ENCODE results near the gene HECW1.

The HECW1 gene

GRCh38 chr7:43462836-43463235, 350.4 kb downstream of the HECW1 start:
- H3K9me3 Mint-ChIP-seq = no peaks in the 10 kb centered on the region
- H3K27ac Mint-ChIP-seq = no peak overlapping the region
- peaks cover 13% of the 10 kb centered on the region for H3K4me1 Mint-ChIP-seq
- no peak overlapping the region for H3K4me3 Mint-ChIP-seq
- no peak for DNase-seq (ENCODE audit: low spot score in 2 of 2)
- ATAC-seq = no peak
- no peaks in the 10 kb centered on the region for H3K36me3 Mint-ChIP-seq

- Mint-ChIP-seq H3K9me3 (no peaks in the 10 kb centered on the region), H3K4me1 (peaks cover 13% of the 10 kb centered on the region), H3K36me3 (no peaks in the 10 kb centered on the region), H3K4me3 (no peak overlapping the region), H3K27ac (no peak overlapping the region)
- ATAC-seq (no peak), DNase-seq (ENCODE audit: low spot score in 2 of 2) (no peak)
Measured at GRCh38 chr7:43463401-43463980, 351.0 kb downstream of the HECW1 start.

- Mint-ChIP-seq H3K9me3 (no peaks in the 10 kb centered on the region), H3K4me3 (no peak overlapping the region), H3K36me3 (no peaks in the 10 kb centered on the region), H3K27ac (no peak overlapping the region), H3K4me1 (peaks cover 13% of the 10 kb centered on the region)
- DNase-seq (ENCODE audit: low spot score in 2 of 2) = peak in 1 of 2 donors; percentile 23
- no peak for ATAC-seq
Measured at GRCh38 chr7:43465581-43466554, 353.4 kb downstream of the HECW1 start.

GRCh38 chr7:43467406-43467805, 355.0 kb downstream of the HECW1 start:
- H3K27ac Mint-ChIP-seq = no peak overlapping the region
- no peaks in the 10 kb centered on the region for H3K36me3 Mint-ChIP-seq
- H3K4me3 Mint-ChIP-seq = no peak overlapping the region
- H3K4me1 Mint-ChIP-seq = peaks cover 4% of the 10 kb centered on the region
- no peak for ATAC-seq
- H3K9me3 Mint-ChIP-seq = no peaks in the 10 kb centered on the region
- DNase-seq (ENCODE audit: low spot score in 2 of 2) = no peak

- Mint-ChIP-seq H3K27ac (no peak overlapping the region), H3K4me1 (peaks cover 4% of the 10 kb centered on the region), H3K36me3 (no peaks in the 10 kb centered on the region), H3K9me3 (no peaks in the 10 kb centered on the region), H3K4me3 (no peak overlapping the region)
- DNase-seq (ENCODE audit: low spot score in 2 of 2) = peak in 1 of 2 donors; percentile 36
- ATAC-seq = no peak
Measured at GRCh38 chr7:43467846-43468245, 355.4 kb downstream of the HECW1 start.

GRCh38 chr7:43469051-43469450, 356.6 kb downstream of the HECW1 start:
- H3K9me3 Mint-ChIP-seq = no peaks in the 10 kb centered on the region
- ATAC-seq (no peak), DNase-seq (ENCODE audit: low spot score in 2 of 2) (peak in 1 of 2 donors; percentile 13)
- H3K36me3 Mint-ChIP-seq = no peaks in the 10 kb centered on the region
- no peak overlapping the region for H3K27ac Mint-ChIP-seq
- H3K4me1 Mint-ChIP-seq = peaks cover 4% of the 10 kb centered on the region
- no peak overlapping the region for H3K4me3 Mint-ChIP-seq

GRCh38 chr7:43470110-43470509, 357.7 kb downstream of the HECW1 start:
- DNase-seq (ENCODE audit: low spot score in 2 of 2) (peak in 1 of 2 donors; percentile 33), ATAC-seq (no peak)
- Mint-ChIP-seq H3K4me3 (no peak overlapping the region), H3K27ac (no peak overlapping the region), H3K36me3 (no peaks in the 10 kb centered on the region), H3K9me3 (no peaks in the 10 kb centered on the region), H3K4me1 (peaks cover 4% of the 10 kb centered on the region)

GRCh38 chr7:43475983-43476382, 363.5 kb downstream of the HECW1 start:
- H3K9me3 Mint-ChIP-seq = no peaks in the 10 kb centered on the region
- H3K4me3 Mint-ChIP-seq = no peak overlapping the region
- H3K27ac Mint-ChIP-seq = no peak overlapping the region
- no peak for ATAC-seq
- H3K4me1 Mint-ChIP-seq = peaks cover 6% of the 10 kb centered on the region
- no peak for DNase-seq (ENCODE audit: low spot score in 2 of 2)
- H3K36me3 Mint-ChIP-seq = no peaks in the 10 kb centered on the region

GRCh38 chr7:43476896-43477295, 364.4 kb downstream of the HECW1 start:
- ATAC-seq (no peak), DNase-seq (ENCODE audit: low spot score in 2 of 2) (no peak)
- Mint-ChIP-seq H3K36me3 (no peaks in the 10 kb centered on the region), H3K4me1 (peaks cover 6% of the 10 kb centered on the region), H3K4me3 (no peak overlapping the region), H3K9me3 (no peaks in the 10 kb centered on the region), H3K27ac (no peak overlapping the region)

- DNase-seq (ENCODE audit: low spot score in 2 of 2) (no peak), ATAC-seq (no peak)
- no peaks in the 10 kb centered on the region for H3K9me3 Mint-ChIP-seq
- H3K27ac Mint-ChIP-seq = no peak overlapping the region
- H3K4me1 Mint-ChIP-seq = peaks cover 6% of the 10 kb centered on the region
- H3K4me3 Mint-ChIP-seq = no peak overlapping the region
- no peaks in the 10 kb centered on the region for H3K36me3 Mint-ChIP-seq
Measured at GRCh38 chr7:43479042-43479441, 366.6 kb downstream of the HECW1 start.

- Mint-ChIP-seq H3K27ac (no peak overlapping the region), H3K4me1 (peaks cover 6% of the 10 kb centered on the region), H3K4me3 (no peak overlapping the region), H3K36me3 (no peaks in the 10 kb centered on the region), H3K9me3 (no peaks in the 10 kb centered on the region)
- ATAC-seq (no peak), DNase-seq (ENCODE audit: low spot score in 2 of 2) (no peak)
Measured at GRCh38 chr7:43479543-43479942, 367.1 kb downstream of the HECW1 start.

GRCh38 chr7:43480581-43480980, 368.1 kb downstream of the HECW1 start:
- Mint-ChIP-seq H3K9me3 (no peaks in the 10 kb centered on the region), H3K27ac (no peak overlapping the region), H3K4me1 (peaks cover 6% of the 10 kb centered on the region), H3K4me3 (no peak overlapping the region), H3K36me3 (no peaks in the 10 kb centered on the region)
- DNase-seq (ENCODE audit: low spot score in 2 of 2) (no peak), ATAC-seq (no peak)

GRCh38 chr7:43481902-43482678, 369.6 kb downstream of the HECW1 start:
- Mint-ChIP-seq H3K27ac (no peak overlapping the region), H3K4me3 (no peak overlapping the region), H3K4me1 (peaks cover 6% of the 10 kb centered on the region), H3K9me3 (no peaks in the 10 kb centered on the region), H3K36me3 (no peaks in the 10 kb centered on the region)
- no peak for ATAC-seq
- DNase-seq (ENCODE audit: low spot score in 2 of 2) = peak in 1 of 2 donors; percentile 25

GRCh38 chr7:43482679-43483252, 370.3 kb downstream of the HECW1 start:
- H3K36me3 Mint-ChIP-seq = no peaks in the 10 kb centered on the region
- DNase-seq (ENCODE audit: low spot score in 2 of 2) (peak in 1 of 2 donors; percentile 32), ATAC-seq (no peak)
- H3K27ac Mint-ChIP-seq = no peak overlapping the region
- H3K9me3 Mint-ChIP-seq = no peaks in the 10 kb centered on the region
- H3K4me3 Mint-ChIP-seq = no peak overlapping the region
- H3K4me1 Mint-ChIP-seq = no peaks in the 10 kb centered on the region

Measured in stimulated activated effector memory CD8-positive, alpha-beta T cell treated with anti-CD3 and anti-CD28 coated beads, Interleukin-12 subunit alpha, Interleukin-12 subunit beta, amount 100 ng/mL, for 72 hours (primary cell).